CD14-positive monocyte (primary cell): ENCODE results near the gene CALML3. TPM values are rescaled to one million over a fixed set of nuclear protein-coding genes. Genes with fewer than 3 reads are reported as not detected.

Experiments
- DNase-seq, 3 donors: peaks; one replicate each; pipeline ENCODE4 v3.0.0-alpha.2; 2011 to 2022
- H2AFZ ChIP-seq: 2 replicates; pipeline ENCODE4 v1.6.0; 2012; ENCODE audit warnings: mild to moderate bottlenecking, low read depth, low read length, inconsistent platforms; ENCODE audit not compliant: insufficient read depth, poor library complexity, severe bottlenecking
- H3K27ac ChIP-seq, 2 donors: 1 replicate in 1 of 2; 2 replicates in 1 of 2; pipeline ENCODE4 v1.5.1; 2012 to 2013; ENCODE audit warnings: low read length in 2 of 2, control low read depth in 1 of 2, inconsistent platforms in 1 of 2, low read depth in 1 of 2, mild to moderate bottlenecking in 1 of 2
- H3K27me3 ChIP-seq, 2 donors: one replicate each; pipeline versions ENCODE4 v1.6.0 to v1.6.1; 2011 to 2013; ENCODE audit warnings: low read length in 2 of 2; ENCODE audit not compliant: control insufficient read depth in 2 of 2, insufficient read depth in 2 of 2
- H3K36me3 ChIP-seq, 2 donors: replicated peaks in 1 of 2; 1 replicate in 1 of 2; 2 replicates in 1 of 2; pipeline versions ENCODE4 v1.5.1 to v1.6.1; 2012 to 2013; ENCODE audit warnings: low read length in 2 of 2, control low read depth in 1 of 2, inconsistent platforms in 1 of 2, mild to moderate bottlenecking in 1 of 2; ENCODE audit not compliant: insufficient read depth in 2 of 2, control insufficient read depth in 1 of 2
- H3K4me1 ChIP-seq, 2 donors: 1 replicate in 1 of 2; 2 replicates in 1 of 2; pipeline versions ENCODE4 v1.5.1 to v1.6.1; 2012 to 2013; ENCODE audit warnings: low read length in 2 of 2, control low read depth in 1 of 2, inconsistent platforms in 1 of 2, mild to moderate bottlenecking in 1 of 2, moderate library complexity in 1 of 2; ENCODE audit not compliant: insufficient read depth in 2 of 2, control insufficient read depth in 1 of 2
- H3K4me2 ChIP-seq: replicated peaks from 2 replicates; pipeline ENCODE3; 2012; ENCODE audit warnings: low read length, moderate library complexity, mild to moderate bottlenecking; ENCODE audit not compliant: poor library complexity, severe bottlenecking; ENCODE audit errors: extremely low read depth
- H3K4me3 ChIP-seq, 3 experiments: fragments of 200-600 bp in 1 of 3; sonication (generic) in 1 of 3; replicated peaks in 1 of 3; 1 replicate in 2 of 3; 2 replicates in 1 of 3; pipeline ENCODE4 v1.5.1; 2011 to 2013; ENCODE audit warnings: low read length in 3 of 3, mild to moderate bottlenecking in 3 of 3, control low read depth in 2 of 3, low read depth in 2 of 3, inconsistent platforms in 1 of 3, moderate library complexity in 1 of 3
- H3K79me2 ChIP-seq: 2 replicates; pipeline ENCODE4 v1.6.0; 2012; ENCODE audit warnings: mild to moderate bottlenecking, control low read depth, inconsistent platforms, low read length, moderate library complexity; ENCODE audit not compliant: insufficient read depth
- H3K9ac ChIP-seq: 2 replicates; pipeline ENCODE4 v1.6.0; 2017; ENCODE audit warnings: low read length, mild to moderate bottlenecking; ENCODE audit not compliant: insufficient read depth, poor library complexity, severe bottlenecking
- H3K9me3 ChIP-seq, 2 donors: replicated peaks in 1 of 2; 1 replicate in 1 of 2; 2 replicates in 1 of 2; pipeline versions ENCODE4 v1.5.1 to v1.6.1; 2012 to 2013; ENCODE audit warnings: low read length in 2 of 2, control low read depth in 1 of 2; ENCODE audit not compliant: control insufficient read depth in 1 of 2, insufficient read depth in 1 of 2
- H4K20me1 ChIP-seq: 2 replicates; pipeline ENCODE4 v1.6.0; 2012; ENCODE audit warnings: mild to moderate bottlenecking, low read length, control low read depth, moderate library complexity; ENCODE audit not compliant: insufficient read depth
- H3K27ac Mint-ChIP-seq, 7 donors: one replicate each; pipeline ENCODE4 v1.8.0; 2020; ENCODE audit warnings: mild to moderate bottlenecking in 7 of 7, mixed read lengths in 7 of 7, moderate library complexity in 6 of 7, inconsistent platforms in 2 of 7
- H3K27me3 Mint-ChIP-seq, 3 donors: one replicate each; pipeline ENCODE4 v1.8.0; 2021 to 2022; ENCODE audit warnings: low read depth in 3 of 3, mild to moderate bottlenecking in 3 of 3, mixed read lengths in 3 of 3, moderate library complexity in 3 of 3, inconsistent platforms in 1 of 3
- H3K36me3 Mint-ChIP-seq, 2 donors: one replicate each; pipeline ENCODE4 v1.8.0; 2020; ENCODE audit warnings: mixed read lengths in 2 of 2, inconsistent platforms in 1 of 2, mild to moderate bottlenecking in 1 of 2
- H3K4me1 Mint-ChIP-seq: one replicate; pipeline ENCODE4 v1.8.0; 2020; ENCODE audit warnings: mild to moderate bottlenecking, mixed read lengths
- H3K4me3 Mint-ChIP-seq, 2 donors: one replicate each; pipeline ENCODE4 v1.8.0; 2020; ENCODE audit warnings: mild to moderate bottlenecking in 2 of 2, mixed read lengths in 2 of 2, moderate library complexity in 1 of 2
- H3K9me3 Mint-ChIP-seq, 7 donors: one replicate each; pipeline ENCODE4 v1.8.0; 2020 to 2022; ENCODE audit warnings: mixed read lengths in 7 of 7, mild to moderate bottlenecking in 6 of 7, moderate library complexity in 6 of 7, inconsistent platforms in 2 of 7
- WGBS: methylation state at CpG from one replicate; pipeline ENCODE4 v1.1.5; 2013; ENCODE audit warnings: missing lambda C conversion rate; ENCODE audit not compliant: insufficient coverage; 5-methylcytosine and 5-hydroxymethylcytosine counted together
- intact Hi-C, 2 donors: fragments of 100-400 bp; cut with micrococcal nuclease; formaldehyde crosslinking; loops; one replicate each; pipeline versions ENCODE4 v1.15.0 to v1.15.1; 2023
- polyA plus RNA-seq, 3 donors: library from polyadenylated mRNA; depleted of rRNA in 1 of 3; unstranded in 2 of 3; stranded (reverse) in 1 of 3; fragments of 300-500 nt in 2 of 3; fragments of >200 nt in 1 of 3; fragmentation: Illumina TruSeq in 2 of 3; gene quantifications; 1 replicate in 2 of 3; 2 replicates in 1 of 3; pipeline ENCODE4 v1.2.3, GENCODE V29; 2012 to 2021
- TF ChIP-seq, protein P1 (sequence below): fragments of 200-600 bp; IDR thresholded peaks from one replicate; pipeline ENCODE4 v1.8.0; 2022; ENCODE audit warnings: antibody characterized with exemption, mild to moderate bottlenecking

CALML3 gene
- polyA plus RNA-seq, 3 donors: not detected

DNA sequence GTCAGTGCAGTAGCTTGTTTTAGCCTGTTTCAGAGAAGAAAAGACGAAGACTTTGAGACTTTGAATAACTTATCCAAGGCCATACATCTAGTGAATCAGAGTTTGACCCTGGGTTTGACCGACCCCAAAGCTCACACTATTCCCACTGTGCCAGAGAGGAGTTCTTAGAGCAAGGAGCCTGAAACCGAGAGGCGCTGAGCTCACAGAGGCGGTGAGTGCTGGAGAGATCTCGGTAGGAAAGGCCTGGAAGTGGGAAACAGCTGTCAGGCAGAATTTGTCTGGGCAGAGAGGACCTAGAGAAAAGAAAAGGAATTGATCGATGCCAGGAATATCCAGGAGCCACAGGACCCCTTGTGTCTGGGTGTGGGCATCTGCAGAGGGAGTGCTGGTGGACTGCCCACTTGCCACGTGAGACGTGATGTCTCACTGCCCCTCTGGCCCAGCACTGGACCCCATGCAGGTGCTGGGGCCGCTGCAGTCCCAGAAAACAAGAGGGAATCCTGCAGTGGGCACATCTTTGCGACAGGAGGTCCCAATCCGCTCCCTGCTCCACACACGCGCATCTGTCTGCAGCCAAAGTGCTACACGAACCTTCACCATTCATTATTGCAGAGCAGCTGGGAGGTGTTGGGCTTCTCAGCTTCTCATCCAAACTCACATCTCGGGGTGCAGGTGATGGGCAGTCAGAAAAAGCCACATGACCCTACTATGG, 6.2 kb downstream of the CALML3 start:
- WGBS: 92% methylated on average over 12 of the region's 16 CpGs
- Histone ChIP-seq H3K4me1 (peaks cover 11 to 13% of the 10 kb centered on the region in 2 donors), H3K79me2 (no peaks in the 10 kb centered on the region), H3K4me2 (no peak overlapping the region), H3K4me3 (no peak overlapping the region), H4K20me1 (no peaks in the 10 kb centered on the region), H3K27ac (no peak overlapping the region), H3K27me3 (no peaks in the 10 kb centered on the region), H3K9ac (no peak overlapping the region), H2AFZ (no peak overlapping the region), H3K36me3 (no peaks in the 10 kb centered on the region), H3K9me3 (no peaks in the 10 kb centered on the region)
- Mint-ChIP-seq H3K27me3 (peaks cover 0 to 2% (median 2%) of the 10 kb centered on the region in 3 donors), H3K36me3 (no peaks in the 10 kb centered on the region), H3K27ac (peak overlapping the region in 1 of 7 donors; percentile 26), H3K4me1 (peaks cover 13% of the 10 kb centered on the region), H3K4me3 (no peak overlapping the region), H3K9me3 (peaks cover 0 to 3% (median 0%) of the 10 kb centered on the region in 7 donors)
- intact Hi-C loops: no loop called here
- TF ChIP-seq, protein P1, sequence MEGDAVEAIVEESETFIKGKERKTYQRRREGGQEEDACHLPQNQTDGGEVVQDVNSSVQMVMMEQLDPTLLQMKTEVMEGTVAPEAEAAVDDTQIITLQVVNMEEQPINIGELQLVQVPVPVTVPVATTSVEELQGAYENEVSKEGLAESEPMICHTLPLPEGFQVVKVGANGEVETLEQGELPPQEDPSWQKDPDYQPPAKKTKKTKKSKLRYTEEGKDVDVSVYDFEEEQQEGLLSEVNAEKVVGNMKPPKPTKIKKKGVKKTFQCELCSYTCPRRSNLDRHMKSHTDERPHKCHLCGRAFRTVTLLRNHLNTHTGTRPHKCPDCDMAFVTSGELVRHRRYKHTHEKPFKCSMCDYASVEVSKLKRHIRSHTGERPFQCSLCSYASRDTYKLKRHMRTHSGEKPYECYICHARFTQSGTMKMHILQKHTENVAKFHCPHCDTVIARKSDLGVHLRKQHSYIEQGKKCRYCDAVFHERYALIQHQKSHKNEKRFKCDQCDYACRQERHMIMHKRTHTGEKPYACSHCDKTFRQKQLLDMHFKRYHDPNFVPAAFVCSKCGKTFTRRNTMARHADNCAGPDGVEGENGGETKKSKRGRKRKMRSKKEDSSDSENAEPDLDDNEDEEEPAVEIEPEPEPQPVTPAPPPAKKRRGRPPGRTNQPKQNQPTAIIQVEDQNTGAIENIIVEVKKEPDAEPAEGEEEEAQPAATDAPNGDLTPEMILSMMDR: no peak
- DNase-seq: no peak

DNA sequence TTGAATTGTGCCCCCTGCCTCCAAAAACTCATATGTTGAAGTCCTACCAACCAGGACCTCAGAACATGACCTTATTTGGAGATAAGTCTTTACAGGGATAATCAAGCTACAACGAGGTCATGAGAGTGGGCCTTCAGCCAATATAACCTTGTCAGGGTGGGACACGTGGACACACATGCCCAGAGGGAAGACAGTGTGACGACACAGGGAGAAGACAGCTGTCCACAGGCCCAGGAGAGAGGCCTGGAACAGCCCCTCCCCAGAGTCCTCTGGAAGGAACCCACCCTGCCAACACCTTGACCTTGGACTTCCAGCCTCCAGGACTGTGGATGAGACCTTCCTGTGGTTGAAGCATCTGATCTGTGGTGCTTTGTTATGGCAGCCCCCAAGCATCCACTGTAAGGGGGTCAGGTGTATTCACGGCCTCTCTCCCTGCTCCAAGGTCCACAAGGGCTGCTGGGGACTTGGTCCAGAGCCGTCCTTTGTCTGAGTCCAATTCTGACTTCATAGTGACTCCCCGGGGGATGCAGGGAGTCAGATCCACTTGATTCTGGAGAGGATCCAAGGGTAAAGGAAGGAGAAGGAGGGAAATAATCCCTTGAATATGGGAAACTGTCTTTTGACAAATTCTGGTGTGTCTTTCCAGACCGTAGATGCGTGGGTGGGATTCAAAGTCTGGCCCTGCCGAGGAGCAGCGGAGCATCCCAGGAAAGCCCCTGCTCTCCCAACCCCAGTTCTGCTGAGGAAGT, 7.0 kb downstream of the CALML3 start:
- H3K27ac ChIP-seq: no peak overlapping the region
- no peak overlapping the region for H3K4me3 ChIP-seq
- Mint-ChIP-seq H3K36me3 (no peaks in the 10 kb centered on the region), H3K27me3 (peaks cover 0 to 2% (median 2%) of the 10 kb centered on the region in 3 donors), H3K9me3 (peaks cover 0 to 3% (median 0%) of the 10 kb centered on the region in 7 donors), H3K4me3 (no peak overlapping the region), H3K27ac (no peak overlapping the region), H3K4me1 (peaks cover 15% of the 10 kb centered on the region)
- no peaks in the 10 kb centered on the region for H4K20me1 ChIP-seq
- 80% methylated on average over 5 of the region's 10 CpGs for WGBS
- no peaks in the 10 kb centered on the region for H3K27me3 ChIP-seq
- no peak overlapping the region for H3K4me2 ChIP-seq
- TF ChIP-seq, protein P1: no peak
- H2AFZ ChIP-seq: no peak overlapping the region
- no peaks in the 10 kb centered on the region for H3K36me3 ChIP-seq
- H3K4me1 ChIP-seq: peaks cover 11 to 13% of the 10 kb centered on the region in 2 donors
- intact Hi-C loops: no loop called here
- H3K9me3 ChIP-seq: no peaks in the 10 kb centered on the region
- no peak for DNase-seq
- H3K9ac ChIP-seq: no peak overlapping the region
- H3K79me2 ChIP-seq: no peaks in the 10 kb centered on the region
